HEK293 (cell line): ENCODE data around the gene SERPINB6.

Experiments
- CTCF ChIA-PET: fragments of 350-600 bp; formaldehyde crosslinking; extraction: SDS; loops from one replicate; lab custom pipeline; 2021; ENCODE audit warnings: antibody characterized with exemption; lab: Yijun Ruan, JAX
- POLR2A ChIA-PET: fragments of 300-600 bp; formaldehyde crosslinking; extraction: SDS; loops from one replicate; lab custom pipeline; 2020; ENCODE audit warnings: antibody characterized with exemption, inconsistent platforms; lab: Yijun Ruan, JAX
- H3K27ac ChIP-seq: fragments of 200-500 bp; sonication (Bioruptor generic); 2 replicates; pipeline ENCODE4 v1.5.1; 2014; ENCODE audit warnings: low read depth, low read length, control low read depth, inconsistent platforms; ENCODE audit errors: extremely low read depth
- H3K36me3 ChIP-seq, 2 experiments: fragments of 200-500 bp in 1 of 2; sonication (Bioruptor generic) in 1 of 2; 1 replicate in 1 of 2; 2 replicates in 1 of 2; pipeline ENCODE4 v1.5.1; 2014 to 2017; ENCODE audit warnings: inconsistent platforms in 2 of 2, low read length in 2 of 2; ENCODE audit not compliant: control insufficient read depth in 2 of 2, insufficient read depth in 1 of 2
- H3K4me1 ChIP-seq: fragments of 200-500 bp; sonication (Bioruptor generic); 2 replicates; pipeline ENCODE4 v1.5.1; 2014; ENCODE audit warnings: mild to moderate bottlenecking, low read length, inconsistent platforms; ENCODE audit not compliant: control insufficient read depth, insufficient read depth
- H3K4me3 ChIP-seq: 2 replicates; pipeline ENCODE4 v1.5.1; 2011; ENCODE audit warnings: low read depth, mild to moderate bottlenecking, control low read depth, low read length, moderate library complexity
- H3K9me3 ChIP-seq: fragments of 200-500 bp; sonication (Bioruptor generic); 2 replicates; pipeline ENCODE4 v1.5.1; 2014; ENCODE audit warnings: low read depth, low read length, inconsistent platforms; ENCODE audit not compliant: control insufficient read depth, insufficient read depth
- BCL6B ChIP-seq: fragments of 450-650 bp; formaldehyde crosslinking; IDR thresholded peaks from 2 replicates; pipeline ENCODE4 v1.5.1; 2017; ENCODE audit warnings: missing biosample characterization, missing genetic modification characterization
- CTCF ChIP-seq: fragments of 450-650 bp; formaldehyde crosslinking; IDR thresholded peaks from 2 replicates; pipeline ENCODE4 v1.5.1; 2016; ENCODE audit warnings: missing biosample characterization, missing genetic modification characterization
- KLF1 ChIP-seq: fragments of 450-650 bp; formaldehyde crosslinking; IDR thresholded peaks from 2 replicates; pipeline ENCODE4 v1.5.1; 2016; ENCODE audit warnings: missing biosample characterization, missing genetic modification characterization
- KLF10 ChIP-seq: fragments of 450-650 bp; IDR thresholded peaks from 2 replicates; pipeline ENCODE4 v1.5.1; 2018; ENCODE audit warnings: missing biosample characterization, mild to moderate bottlenecking, missing genetic modification characterization
- ZBTB6 ChIP-seq: fragments of 450-650 bp; formaldehyde crosslinking; IDR thresholded peaks from 2 replicates; pipeline ENCODE4 v1.5.1; 2017; ENCODE audit warnings: missing biosample characterization, missing genetic modification characterization
- ZBTB7A ChIP-seq: fragments of 450-650 bp; formaldehyde crosslinking; IDR thresholded peaks from 2 replicates; pipeline ENCODE4 v1.5.1; 2016; ENCODE audit warnings: low read depth, missing biosample characterization, missing genetic modification characterization
- ZFHX2 ChIP-seq: fragments of 450-650 bp; formaldehyde crosslinking; conservative IDR thresholded peaks from 2 replicates; pipeline ENCODE4 v1.5.1; 2016; ENCODE audit warnings: missing biosample characterization, missing genetic modification characterization
- ZNF114 ChIP-seq: fragments of 450-650 bp; formaldehyde crosslinking; IDR thresholded peaks from 2 replicates; pipeline ENCODE4 v1.5.0; 2017; ENCODE audit warnings: missing biosample characterization, missing genetic modification characterization
- ZNF157 ChIP-seq: fragments of 450-650 bp; formaldehyde crosslinking; IDR thresholded peaks from 2 replicates; pipeline ENCODE4 v1.5.1; 2016; ENCODE audit warnings: missing biosample characterization, missing genetic modification characterization
- ZNF175 ChIP-seq: fragments of 450-650 bp; formaldehyde crosslinking; IDR thresholded peaks from 2 replicates; pipeline ENCODE4 v1.5.1; 2016; ENCODE audit warnings: missing biosample characterization, missing genetic modification characterization
- ZNF221 ChIP-seq: fragments of 450-650 bp; formaldehyde crosslinking; IDR thresholded peaks from 2 replicates; pipeline ENCODE4 v1.5.1; 2017; ENCODE audit warnings: missing biosample characterization, missing genetic modification characterization, borderline replicate concordance
- ZNF274 ChIP-seq, 2 experiments: fragments of 200-500 bp in 1 of 2; fragments of 450-650 bp in 1 of 2; sonication (Bioruptor generic) in 1 of 2; formaldehyde crosslinking in 1 of 2; IDR thresholded peaks; 2 replicates each; pipeline versions ENCODE4 v1.5.1 to v1.6.1; 2014 to 2016; ENCODE audit warnings: borderline replicate concordance in 1 of 2, inconsistent platforms in 1 of 2, low read length in 1 of 2, missing biosample characterization in 1 of 2, missing genetic modification characterization in 1 of 2
- ZNF302 ChIP-seq: fragments of 450-650 bp; formaldehyde crosslinking; IDR thresholded peaks from 2 replicates; pipeline ENCODE4 v1.5.1; 2016; ENCODE audit warnings: missing biosample characterization, missing genetic modification characterization, low read depth
- ZNF311 ChIP-seq: fragments of 450-650 bp; formaldehyde crosslinking; IDR thresholded peaks from 2 replicates; pipeline ENCODE4 v1.5.1; 2017; ENCODE audit warnings: missing biosample characterization, missing genetic modification characterization, borderline replicate concordance
- ZNF394 ChIP-seq: fragments of 450-650 bp; formaldehyde crosslinking; IDR thresholded peaks from 2 replicates; pipeline ENCODE4 v1.5.1; 2016; ENCODE audit warnings: missing biosample characterization, missing genetic modification characterization, mild to moderate bottlenecking, moderate library complexity, borderline replicate concordance
- ZNF398 ChIP-seq: fragments of 450-650 bp; formaldehyde crosslinking; IDR thresholded peaks from 2 replicates; pipeline ENCODE4 v1.5.1; 2017; ENCODE audit warnings: missing biosample characterization, missing genetic modification characterization
- ZNF501 ChIP-seq: fragments of 450-650 bp; formaldehyde crosslinking; IDR thresholded peaks from 2 replicates; pipeline ENCODE4 v1.5.1; 2016; ENCODE audit warnings: missing biosample characterization, missing genetic modification characterization
- ZNF571 ChIP-seq: fragments of 450-650 bp; formaldehyde crosslinking; IDR thresholded peaks from 2 replicates; pipeline ENCODE4 v1.5.0; 2017; ENCODE audit warnings: missing biosample characterization, missing genetic modification characterization
- ZNF658 ChIP-seq: fragments of 450-650 bp; formaldehyde crosslinking; IDR thresholded peaks from 2 replicates; pipeline ENCODE4; 2016; ENCODE audit warnings: missing biosample characterization, missing genetic modification characterization
- ZNF843 ChIP-seq: fragments of 450-650 bp; formaldehyde crosslinking; IDR thresholded peaks from 2 replicates; pipeline ENCODE4 v1.5.1; 2016; ENCODE audit warnings: missing biosample characterization, missing genetic modification characterization
- TF ChIP-seq, protein P1 (sequence below): fragments of 450-650 bp; formaldehyde crosslinking; IDR thresholded peaks from 2 replicates; pipeline ENCODE4 v1.5.1; 2016; ENCODE audit warnings: missing biosample characterization, missing genetic modification characterization, borderline replicate concordance
- TF ChIP-seq, protein P2 (sequence below): fragments of 450-650 bp; formaldehyde crosslinking; IDR thresholded peaks from 2 replicates; pipeline ENCODE4 v1.5.1; 2016; ENCODE audit warnings: missing biosample characterization, missing genetic modification characterization
- TF ChIP-seq, protein P3 (sequence below): fragments of 450-650 bp; formaldehyde crosslinking; IDR thresholded peaks from 2 replicates; pipeline ENCODE4 v1.5.1; 2017; ENCODE audit warnings: missing biosample characterization, missing genetic modification characterization

SERPINB6 gene

DNA sequence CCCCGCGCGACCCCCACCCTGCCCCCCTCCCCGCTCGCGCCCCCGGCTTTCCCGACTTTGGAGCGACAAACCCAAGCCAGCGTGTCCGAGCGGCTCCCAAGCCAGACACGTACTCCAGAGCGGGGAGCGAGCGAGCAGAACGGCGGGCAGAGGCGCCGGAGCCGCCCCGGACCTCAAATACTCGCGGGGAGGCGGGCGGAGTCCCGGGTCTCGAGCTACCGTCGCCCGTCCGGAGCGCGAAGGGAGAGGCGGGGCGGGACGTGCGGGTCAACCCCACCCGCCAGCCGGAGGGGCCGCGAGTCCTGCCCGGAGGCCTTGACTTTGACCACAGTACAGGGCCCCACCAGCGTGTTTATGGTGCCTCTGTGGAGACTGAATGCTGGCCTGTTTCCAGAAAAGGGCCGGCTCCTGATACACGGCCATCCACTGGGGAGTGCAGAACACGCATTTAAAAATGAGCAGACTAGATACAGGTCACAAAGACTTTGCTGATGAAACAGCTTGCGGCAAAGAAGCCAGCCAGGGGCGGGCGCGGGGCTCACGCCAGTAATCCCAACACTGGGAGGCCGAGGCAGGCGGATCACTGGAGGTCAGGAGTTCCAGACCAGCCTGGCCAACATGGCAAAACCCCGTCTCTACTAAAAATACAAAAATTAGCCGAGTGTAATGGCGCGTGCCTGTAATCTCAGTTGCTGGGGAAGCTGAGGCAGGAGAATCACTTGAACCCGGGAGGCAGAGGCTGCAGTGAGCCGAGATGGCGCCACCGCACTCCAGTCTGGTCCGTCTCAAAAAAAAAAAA, at the start of gene SERPINB6:
Gene SERPINB6 (minus strand): TSS at position 148 of the 799 bp plus-strand sequence. CDS start 12,235 bp downstream, outside the sequence.
- peaks cover 0 to 4% of the 10 kb centered on the region in 2 experiments; a peak in 1 of 3 replicates for H3K36me3 ChIP-seq
- peak within 1 kb of the TSS; percentile 90 for H3K27ac ChIP-seq
- ChIA-PET POLR2A (interaction anchor here (0.5 to 2.0 kb wide), 13 partner anchors 9 to 278 kb away, joined by 3 to 25 read pairs (median 4); partner anchors contain the start of genes BPHL, NQO2 and SERPINB1), CTCF (interaction anchor here (0.5 to 1.6 kb wide), 4 partner anchors 9 to 154 kb away, joined by 3 to 5 read pairs (median 3); no protein-coding TSS in a partner anchor)
- no peaks in the 10 kb centered on the region for H3K9me3 ChIP-seq
- H3K4me1 ChIP-seq: peaks cover 6% of the 10 kb centered on the region
- peak within 1 kb of the TSS; percentile 70 for H3K4me3 ChIP-seq
- TF ChIP-seq ZNF398 (tag by site-specific recombination) (0 out of 2 replicates have a peak, but pooled peaks have one; percentile 30), ZNF501 (no peak), ZNF571 (tag by site-specific recombination) (no peak), ZBTB7A (no peak), ZNF658 (tag by site-specific recombination) (no peak), BCL6B (no peak), ZNF157 (tag by site-specific recombination) (no peak), ZNF394 (tag by site-specific recombination) (no peak), ZNF843 (tag by site-specific recombination) (no peak), ZFHX2 (tag by site-specific recombination) (no peak), KLF10 (tag by site-specific recombination) (no peak), ZNF302 (no peak), ZNF175 (tag by site-specific recombination) (no peak), ZNF274 (IDR thresholded peaks at IDR 0.05; ENCODE audit: low read length) (no peak), ZNF274 (tag by site-specific recombination; IDR thresholded peaks at IDR 0.05; ENCODE audit: borderline replicate concordance) (no peak), CTCF (tag by site-specific recombination) (peak; percentile 47), ZBTB6 (tag by site-specific recombination) (peak; percentile 91), ZNF311 (no peak), ZNF221 (tag by site-specific recombination) (no peak), ZNF114 (tag by site-specific recombination) (no peak), KLF1 (0 out of 2 replicates have a peak, but pooled peaks have one; percentile 40)
- TF ChIP-seq, protein P1, sequence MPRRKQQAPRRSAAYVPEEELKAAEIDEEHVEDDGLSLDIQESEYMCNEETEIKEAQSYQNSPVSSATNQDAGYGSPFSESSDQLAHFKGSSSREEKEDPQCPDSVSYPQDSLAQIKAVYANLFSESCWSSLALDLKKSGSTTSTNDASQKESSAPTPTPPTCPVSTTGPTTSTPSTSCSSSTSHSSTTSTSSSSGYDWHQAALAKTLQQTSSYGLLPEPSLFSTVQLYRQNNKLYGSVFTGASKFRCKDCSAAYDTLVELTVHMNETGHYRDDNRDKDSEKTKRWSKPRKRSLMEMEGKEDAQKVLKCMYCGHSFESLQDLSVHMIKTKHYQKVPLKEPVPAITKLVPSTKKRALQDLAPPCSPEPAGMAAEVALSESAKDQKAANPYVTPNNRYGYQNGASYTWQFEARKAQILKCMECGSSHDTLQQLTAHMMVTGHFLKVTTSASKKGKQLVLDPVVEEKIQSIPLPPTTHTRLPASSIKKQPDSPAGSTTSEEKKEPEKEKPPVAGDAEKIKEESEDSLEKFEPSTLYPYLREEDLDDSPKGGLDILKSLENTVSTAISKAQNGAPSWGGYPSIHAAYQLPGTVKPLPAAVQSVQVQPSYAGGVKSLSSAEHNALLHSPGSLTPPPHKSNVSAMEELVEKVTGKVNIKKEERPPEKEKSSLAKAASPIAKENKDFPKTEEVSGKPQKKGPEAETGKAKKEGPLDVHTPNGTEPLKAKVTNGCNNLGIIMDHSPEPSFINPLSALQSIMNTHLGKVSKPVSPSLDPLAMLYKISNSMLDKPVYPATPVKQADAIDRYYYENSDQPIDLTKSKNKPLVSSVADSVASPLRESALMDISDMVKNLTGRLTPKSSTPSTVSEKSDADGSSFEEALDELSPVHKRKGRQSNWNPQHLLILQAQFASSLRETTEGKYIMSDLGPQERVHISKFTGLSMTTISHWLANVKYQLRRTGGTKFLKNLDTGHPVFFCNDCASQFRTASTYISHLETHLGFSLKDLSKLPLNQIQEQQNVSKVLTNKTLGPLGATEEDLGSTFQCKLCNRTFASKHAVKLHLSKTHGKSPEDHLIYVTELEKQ (tag by site-specific recombination): no peak
- TF ChIP-seq, protein P2, sequence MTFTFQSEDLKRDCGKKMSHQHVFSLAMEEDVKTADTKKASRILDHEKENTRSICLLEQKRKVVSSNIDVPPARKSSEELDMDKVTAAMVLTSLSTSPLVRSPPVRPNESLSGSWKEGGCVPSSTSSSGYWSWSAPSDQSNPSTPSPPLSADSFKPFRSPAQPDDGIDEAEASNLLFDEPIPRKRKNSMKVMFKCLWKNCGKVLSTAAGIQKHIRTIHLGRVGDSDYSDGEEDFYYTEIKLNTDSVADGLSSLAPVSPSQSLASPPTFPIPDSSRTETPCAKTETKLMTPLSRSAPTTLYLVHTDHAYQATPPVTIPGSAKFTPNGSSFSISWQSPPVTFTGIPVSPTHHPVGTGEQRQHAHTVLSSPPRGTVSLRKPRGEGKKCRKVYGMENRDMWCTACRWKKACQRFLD (tag by site-specific recombination): no peak
- TF ChIP-seq, protein P3, sequence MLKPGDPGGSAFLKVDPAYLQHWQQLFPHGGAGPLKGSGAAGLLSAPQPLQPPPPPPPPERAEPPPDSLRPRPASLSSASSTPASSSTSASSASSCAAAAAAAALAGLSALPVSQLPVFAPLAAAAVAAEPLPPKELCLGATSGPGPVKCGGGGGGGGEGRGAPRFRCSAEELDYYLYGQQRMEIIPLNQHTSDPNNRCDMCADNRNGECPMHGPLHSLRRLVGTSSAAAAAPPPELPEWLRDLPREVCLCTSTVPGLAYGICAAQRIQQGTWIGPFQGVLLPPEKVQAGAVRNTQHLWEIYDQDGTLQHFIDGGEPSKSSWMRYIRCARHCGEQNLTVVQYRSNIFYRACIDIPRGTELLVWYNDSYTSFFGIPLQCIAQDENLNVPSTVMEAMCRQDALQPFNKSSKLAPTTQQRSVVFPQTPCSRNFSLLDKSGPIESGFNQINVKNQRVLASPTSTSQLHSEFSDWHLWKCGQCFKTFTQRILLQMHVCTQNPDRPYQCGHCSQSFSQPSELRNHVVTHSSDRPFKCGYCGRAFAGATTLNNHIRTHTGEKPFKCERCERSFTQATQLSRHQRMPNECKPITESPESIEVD (tag by site-specific recombination): no peak
